CD4-positive, alpha-beta T cell treated with Interleukin-10 for 1 hour (primary cell): Measurements from ENCODE around the gene SORBS2.
"Not testable (repeated sequence)": the region's sequence is repeated elsewhere in the genome, so short reads cannot be mapped to it uniquely, and the experiment has no call there.

ENCODE experiments used
- DNase-seq: peaks from one replicate; pipeline ENCODE4 v3.0.0-alpha.2; 2020

SORBS2 gene

DNA sequence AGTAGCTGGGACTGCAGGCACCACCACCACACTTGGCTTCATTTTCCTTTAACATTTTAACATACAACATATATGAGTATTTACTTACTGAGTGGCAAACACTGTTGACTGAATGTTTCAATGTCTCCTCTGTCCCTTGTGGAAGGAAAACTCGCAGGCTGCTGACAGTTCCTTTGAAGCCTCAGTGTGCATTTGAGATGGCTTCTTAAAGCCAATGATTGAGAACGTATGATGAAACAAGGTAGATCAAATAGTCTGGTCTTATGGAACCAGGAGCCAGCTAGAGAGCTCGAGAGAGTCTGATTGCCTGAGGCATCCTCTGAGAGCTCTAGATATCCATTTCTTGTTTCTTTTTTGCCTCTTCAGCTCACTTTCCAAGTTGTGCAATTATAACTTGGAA, 233.7 kb downstream of the SORBS2 start:
- DNase-seq, result no peak

DNA sequence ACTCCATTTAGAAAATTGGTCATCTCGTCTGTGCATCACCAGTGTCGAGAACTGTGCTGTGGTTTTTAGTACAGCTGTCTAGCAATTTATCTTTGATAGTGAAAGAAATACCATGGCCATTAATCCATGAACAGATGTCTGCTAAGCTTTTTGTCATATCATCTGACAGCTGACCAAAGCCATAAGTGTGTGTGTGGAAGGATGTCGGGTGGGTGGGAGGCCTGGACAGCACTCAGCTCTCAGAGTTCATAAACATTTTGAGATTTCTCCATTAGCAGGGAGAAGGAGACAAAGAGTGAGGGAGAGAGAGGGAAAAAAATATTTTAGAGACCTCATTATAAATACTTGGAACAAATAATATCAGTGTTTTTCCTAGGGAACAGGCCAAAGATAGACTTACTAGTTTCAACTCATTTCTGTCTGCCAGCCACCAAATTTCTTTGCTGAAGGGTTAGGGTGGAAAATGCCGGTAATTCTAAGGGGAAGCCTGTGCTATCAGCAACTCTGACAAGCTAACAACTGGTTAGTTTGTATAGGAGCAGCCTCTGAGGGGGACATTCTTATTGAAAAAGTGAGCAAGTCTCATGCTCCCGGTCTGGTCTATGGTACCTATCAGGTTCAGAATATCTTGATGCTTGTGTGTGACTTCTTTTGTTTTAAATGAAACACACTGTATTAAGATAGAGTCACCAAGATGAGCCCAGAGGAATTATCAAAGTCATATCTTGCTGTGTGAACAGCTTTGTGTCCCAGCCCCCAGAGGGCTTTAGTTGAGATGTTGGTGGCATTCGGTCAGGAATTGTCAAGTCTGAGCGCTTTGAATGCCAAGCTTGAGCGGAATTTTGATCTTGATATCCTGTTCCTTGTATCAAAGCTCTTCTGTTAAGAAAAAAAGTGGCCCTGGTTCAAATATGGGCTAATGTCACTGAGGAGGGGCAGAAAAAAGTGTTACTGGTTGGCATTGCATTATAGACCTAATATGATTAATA, 234.7 kb downstream of the SORBS2 start:
- DNase-seq, result no peak

DNA sequence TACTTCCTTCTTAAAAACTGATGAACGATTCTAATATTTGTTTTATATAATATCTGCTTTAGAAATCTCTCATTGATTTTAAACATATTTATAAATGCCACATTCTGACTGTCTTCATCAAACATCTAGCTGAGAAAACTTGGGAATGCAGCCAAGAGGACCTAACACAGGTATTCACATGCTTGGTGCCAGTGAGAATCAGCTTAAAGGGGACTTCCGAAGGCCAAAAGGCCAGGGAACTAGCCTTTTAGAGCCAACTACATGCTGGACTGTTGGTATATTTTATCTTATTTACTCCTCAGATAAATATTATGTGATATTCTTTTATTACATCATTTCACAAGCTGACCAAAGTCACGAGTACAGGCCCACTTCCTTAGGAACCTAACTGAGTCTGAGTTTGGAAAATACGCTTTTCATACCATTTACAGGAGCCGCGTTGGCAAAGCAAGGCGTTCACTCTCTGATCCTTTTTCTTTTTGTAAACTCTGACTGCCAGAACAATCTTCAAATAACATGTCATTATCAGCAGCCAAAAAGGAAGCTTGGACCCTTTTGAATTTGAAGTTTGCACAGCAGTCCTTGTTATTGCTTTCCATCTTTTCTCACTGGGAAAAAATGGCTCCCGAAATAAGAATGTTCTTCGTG, 235.6 kb downstream of the SORBS2 start:
- DNase-seq, result no peak

DNA sequence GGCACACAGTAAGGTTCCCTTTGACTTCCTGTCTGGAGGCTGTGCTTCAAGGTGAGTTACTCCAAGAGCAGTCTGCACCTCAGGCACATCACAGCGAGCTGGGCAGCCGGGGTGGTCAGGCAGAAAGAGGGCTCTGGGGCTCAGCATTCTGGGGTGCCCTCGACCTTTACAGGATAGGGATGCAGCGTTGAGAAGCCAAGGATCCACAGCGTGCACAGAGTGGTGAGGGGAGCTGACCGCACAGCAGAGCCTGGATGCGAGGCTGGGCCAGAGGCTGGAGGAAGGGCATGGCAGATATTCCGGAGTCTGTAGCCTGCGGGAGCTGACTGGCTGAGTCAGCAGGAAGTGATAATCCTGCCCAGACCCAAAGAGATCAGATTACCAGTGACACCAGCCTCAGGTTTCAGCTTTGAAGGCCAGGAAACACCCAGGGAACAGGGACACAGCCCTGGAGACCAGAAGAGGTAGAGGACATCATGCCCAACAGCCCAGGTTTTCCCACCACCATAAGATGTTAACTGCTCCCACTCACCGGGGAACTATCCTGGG, 238.3 kb downstream of the SORBS2 start:
- no peak for DNase-seq

DNA sequence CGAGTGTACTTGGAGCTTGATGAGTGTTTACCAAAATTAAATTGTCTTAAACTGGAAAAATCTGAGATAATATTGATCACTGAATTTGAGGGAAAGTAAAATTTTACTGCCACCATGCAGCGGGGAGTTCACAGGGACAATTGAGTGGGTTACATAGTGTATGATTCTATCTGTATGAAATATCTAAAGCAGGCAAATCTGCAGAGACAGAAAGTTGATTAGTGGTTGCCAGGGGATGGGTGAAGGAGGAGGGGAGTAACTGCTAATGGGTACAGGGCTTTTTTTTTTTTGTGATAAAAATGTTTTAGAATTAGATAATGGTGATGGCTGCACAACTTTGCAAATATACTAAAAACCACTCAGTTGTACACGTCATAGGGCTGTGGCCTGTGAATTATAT, 241.3 kb downstream of the SORBS2 start:
- no peak for DNase-seq

DNA sequence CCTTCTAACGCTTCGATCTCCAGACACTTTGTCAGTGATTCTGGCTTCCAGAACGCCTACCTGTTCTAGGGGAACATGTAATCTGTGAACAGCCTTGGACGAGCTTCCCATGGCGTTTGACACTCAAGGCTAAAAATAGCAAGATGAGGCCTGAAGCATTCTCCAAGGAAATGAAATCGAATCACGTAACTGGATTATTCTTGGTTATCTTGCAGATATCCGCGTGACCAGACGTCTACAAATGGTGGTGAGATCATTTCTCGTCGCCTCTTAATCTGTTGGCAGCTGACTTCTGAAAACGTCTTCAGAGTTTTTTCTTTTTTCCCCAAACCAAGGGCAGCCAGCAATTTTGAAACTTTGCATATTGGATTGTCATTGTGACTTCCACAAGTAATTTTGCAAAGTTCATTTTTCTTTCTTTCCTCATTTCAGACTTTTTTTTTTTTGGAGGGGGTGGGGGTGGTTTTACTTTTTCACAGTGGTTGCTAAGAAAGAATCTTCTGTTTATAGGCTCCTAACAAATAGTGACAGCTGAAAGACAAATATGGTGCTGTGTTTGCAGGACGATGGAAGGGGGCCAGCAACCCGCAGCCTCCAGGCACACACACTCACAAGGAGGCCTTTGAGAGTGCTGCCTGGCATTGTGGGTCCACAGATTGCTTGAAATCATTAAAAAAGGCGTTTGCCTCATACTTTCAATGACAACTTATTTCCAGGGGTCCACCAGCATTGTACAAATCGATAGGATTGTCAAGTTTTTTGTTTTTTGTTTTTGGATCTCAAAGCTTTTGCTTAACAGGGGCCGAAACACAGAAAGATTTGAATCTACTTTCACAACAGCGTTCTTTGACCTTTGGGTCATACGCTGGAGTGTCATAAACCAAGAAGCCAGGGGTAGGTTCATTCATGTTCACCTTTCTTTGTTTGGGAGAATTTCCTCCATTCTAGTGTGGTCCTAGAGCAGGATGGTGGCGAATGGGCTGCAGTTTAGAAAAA, 244.3 kb downstream of the SORBS2 start:
- DNase-seq, result no peak

DNA sequence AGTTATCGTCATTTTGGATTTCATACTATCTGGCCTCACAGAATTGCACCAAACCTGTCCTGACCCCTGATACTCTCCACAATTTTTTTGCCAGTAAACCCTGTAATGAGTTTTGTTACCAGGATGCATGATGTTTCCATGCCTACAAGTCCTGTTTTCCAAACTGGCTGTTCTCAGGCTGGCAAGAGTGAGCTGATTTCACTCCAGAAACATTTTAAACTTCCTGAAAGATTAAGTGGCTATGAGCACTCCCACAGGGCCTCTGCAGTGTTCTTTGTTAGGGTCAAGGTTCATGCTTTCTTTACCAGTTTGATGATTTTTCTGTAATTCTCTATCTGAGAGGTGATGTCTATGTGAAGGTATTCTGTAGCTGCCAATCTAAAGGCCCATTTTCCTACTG, 245.0 kb downstream of the SORBS2 start:
- no peak for DNase-seq

DNA sequence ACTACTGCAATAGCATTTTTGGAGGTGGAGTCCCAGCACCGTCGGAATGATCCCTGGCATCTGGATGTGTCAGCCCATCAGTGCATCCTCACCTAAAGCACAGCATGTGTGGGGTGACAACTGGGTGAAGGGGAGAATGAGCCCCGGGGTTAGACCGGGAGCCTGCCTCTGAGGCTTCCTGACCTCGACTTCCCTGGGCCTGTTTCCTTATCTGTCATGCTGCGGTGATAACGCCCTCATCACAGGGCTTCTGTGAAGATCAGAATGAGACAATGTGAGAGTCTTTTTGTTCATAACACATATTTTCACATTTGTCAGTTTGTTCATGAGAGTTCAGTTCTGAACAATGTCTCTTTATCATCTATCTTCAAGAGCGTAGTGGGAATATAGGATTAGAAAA, 245.6 kb downstream of the SORBS2 start:
- DNase-seq, result no peak

DNA sequence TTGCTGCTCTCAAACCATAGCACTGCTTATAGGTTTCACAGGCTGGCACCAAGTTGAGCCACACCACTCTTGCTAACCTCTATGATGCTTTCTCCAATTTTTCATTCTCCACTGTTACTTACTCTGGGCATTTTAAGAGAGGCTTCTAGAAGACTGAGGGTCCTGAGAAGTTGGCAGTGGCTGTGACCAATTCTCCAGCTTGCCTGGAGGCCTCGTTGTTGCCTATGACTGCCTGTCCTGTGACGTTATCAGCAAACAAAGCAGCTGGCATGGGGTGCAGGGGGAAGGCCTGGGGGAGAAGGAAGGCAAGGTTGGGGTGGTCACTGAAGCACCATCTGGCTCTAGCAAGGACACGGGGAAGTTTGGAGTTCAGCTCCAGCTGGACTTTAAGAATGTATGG, 246.3 kb downstream of the SORBS2 start:
- no peak for DNase-seq

DNA sequence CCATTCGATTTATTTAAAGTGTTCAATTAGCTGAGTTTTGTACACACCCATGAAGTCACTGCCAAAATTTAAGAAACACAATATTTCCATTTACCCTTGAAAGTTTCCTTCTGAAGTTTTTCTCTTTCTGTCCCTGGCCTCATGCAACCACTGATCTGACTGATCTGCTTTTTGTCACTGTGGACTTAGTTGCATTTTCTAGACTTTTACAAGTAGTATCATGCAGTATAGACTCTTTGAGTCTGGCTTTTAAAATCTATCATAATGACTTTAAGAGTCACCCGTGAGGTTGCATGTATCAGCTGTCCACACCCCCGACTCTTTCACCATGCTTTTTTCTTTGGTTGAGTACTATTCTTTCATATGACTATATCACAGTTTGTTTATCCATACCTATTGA, 247.6 kb downstream of the SORBS2 start:
- DNase-seq, result no peak

DNA sequence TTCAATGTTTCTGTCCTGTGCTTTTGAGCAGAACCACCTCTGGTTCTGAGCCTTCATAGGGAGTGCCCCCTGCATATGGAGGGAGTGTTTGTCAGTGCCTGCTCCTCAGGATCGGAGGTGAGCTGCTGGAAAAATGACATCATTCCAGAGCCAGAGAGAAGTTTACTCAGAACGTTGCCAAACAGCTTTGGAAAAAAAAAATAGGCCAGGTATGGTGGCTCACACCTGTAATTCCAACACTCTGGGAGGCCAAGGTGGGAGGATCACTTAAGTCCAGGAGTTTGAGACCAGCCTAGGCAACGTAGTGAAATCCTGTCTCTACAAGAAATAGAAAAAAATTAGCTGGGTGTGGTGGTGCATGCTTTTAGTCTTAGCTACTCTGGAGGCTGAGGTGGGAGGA, 249.5 kb downstream of the SORBS2 start:
- no peak for DNase-seq

DNA sequence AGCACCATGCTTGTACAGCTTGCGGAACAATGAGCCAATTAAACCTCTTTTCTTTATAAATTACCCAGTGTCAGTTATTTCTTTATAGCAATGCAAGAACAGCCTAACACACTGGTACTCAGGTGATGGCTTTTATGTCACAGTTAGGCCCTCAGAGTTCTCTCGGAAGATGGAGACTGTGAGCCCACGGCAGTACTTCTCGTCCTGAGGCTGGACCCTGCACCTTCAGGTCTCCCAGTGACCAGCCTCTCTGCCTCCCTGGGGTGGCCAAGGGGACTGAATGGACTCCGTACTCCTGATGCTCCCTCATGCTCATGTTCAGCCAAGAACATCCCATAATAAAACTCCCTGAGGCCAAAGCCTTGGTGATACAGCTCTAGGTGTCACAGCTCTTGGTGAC, 251.7 kb downstream of the SORBS2 start:
- no peak for DNase-seq

DNA sequence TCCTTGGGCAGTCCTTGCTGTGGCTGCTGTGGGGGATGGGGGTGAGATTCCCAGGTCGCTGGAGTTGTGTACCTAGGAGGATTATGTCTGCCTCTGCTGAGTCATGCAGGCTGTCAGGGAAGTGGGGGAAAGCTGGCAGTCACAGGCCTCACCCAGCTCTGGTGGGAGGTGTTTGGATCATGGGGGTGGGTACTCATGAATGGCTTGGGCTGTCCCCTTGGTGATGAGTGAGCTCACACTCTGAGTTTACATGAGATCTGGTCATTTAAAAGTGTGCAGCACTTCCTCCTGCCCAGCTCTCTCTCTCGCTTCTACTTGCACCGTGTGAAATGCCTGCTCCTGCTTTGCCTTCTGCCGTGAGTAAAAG, 252.1 kb downstream of the SORBS2 start:
- DNase-seq, result no peak

DNA sequence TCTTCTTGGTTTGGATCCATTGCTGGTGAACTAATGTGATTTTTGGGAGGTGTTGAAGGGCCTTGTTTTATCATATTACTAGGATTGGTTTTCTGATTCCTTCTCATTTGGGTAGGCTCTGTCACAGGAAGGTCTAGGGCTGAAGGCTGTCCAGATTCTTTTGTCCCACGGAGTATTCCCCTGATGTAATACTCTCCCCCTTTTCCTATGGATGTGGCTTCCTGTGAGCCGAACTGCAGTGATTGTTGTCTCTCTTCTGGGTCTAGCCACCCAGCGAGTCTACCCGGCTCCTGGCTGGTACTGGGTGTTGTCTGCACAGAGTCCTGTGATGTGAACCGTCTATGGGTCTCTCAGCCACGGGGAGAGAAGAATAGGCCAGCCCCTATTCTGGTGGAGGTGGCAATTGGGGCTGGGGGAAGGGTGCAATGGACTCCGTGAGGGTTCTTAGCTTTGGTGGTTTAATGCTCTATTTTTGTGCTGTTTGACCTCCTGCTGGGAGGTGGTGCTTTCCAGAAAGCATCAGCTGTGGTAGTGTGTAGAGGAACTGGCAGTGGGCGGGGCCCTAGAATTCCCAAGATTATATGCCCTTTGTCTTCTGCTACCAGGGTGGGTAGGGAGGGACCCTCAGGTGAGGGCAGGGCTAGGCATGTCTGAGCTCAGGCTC, 252.6 kb downstream of the SORBS2 start:
- DNase-seq, result not testable (repeated sequence)

DNA sequence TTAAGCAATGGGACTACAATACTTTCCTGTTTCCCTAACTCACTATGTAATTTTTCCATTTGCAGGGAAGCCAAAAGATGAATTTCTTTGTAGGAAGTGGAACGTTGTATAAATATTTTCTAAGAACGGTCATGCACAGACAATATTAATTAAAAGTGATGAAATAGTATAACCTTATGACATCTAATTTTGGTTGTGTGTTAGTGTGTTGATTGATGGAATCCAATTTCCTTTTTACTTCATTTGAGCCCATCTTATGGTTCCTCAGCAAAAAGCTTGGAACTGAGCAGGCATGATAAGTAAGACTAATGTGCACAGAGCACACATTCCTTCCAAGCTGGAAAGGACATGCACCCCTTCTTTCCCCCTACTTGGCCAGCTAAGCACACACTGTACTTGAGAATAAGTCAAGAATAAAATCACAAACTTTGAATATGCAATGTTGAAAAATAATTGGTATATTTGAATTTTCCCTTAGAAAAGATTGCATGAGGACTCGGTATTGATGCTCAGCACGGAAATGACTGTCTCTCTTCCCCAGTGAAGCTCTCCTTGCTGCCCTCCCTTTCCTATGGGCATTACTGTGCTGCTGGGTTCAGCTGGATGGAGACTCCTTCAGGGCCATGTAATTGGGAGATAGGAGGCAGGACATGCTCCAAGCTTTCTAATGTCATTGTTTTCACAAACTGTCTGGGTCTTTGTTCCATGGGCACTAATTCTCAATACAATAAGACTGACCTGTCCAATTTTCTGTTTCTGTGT, 257.4 kb downstream of the SORBS2 start:
- no peak for DNase-seq

DNA sequence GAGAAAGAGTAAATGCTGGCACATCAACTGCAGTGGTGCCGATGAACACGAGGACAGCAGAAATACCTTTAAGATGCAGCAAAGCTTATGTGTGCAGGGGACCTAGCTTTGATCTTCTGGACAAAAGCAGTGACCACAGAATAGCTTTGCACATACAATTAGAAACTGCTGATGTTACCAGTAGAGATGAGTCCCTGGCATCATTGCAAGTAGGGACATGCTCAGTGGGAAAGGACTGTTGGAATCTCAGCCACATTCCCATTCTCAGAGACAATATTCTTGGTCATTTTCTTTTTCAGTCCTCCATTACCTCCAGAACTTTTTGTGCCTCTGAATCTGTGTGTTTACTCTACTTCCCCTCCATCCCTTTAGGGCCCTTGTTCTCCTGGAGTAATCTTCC, 259.7 kb downstream of the SORBS2 start:
- DNase-seq, result no peak

DNA sequence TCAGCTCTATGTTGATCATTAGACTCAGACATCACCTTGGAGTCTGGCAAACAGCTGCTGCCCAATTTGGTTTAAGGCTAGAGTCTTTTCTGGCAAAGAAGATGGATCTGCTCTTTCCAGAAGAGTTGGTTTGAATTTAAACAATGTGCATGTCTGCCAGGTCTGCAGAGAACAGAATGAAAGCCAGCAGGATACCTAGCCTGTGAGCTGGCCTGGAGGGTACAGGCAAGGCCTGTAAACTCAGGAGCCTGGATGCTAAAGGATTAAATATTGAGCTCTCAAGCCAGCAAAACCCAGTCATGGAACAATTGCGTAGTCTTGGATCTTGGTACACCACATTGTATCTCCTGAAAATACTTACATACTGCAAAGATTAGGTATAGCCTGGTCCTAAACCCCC, 261.1 kb downstream of the SORBS2 start:
- DNase-seq, result no peak

DNA sequence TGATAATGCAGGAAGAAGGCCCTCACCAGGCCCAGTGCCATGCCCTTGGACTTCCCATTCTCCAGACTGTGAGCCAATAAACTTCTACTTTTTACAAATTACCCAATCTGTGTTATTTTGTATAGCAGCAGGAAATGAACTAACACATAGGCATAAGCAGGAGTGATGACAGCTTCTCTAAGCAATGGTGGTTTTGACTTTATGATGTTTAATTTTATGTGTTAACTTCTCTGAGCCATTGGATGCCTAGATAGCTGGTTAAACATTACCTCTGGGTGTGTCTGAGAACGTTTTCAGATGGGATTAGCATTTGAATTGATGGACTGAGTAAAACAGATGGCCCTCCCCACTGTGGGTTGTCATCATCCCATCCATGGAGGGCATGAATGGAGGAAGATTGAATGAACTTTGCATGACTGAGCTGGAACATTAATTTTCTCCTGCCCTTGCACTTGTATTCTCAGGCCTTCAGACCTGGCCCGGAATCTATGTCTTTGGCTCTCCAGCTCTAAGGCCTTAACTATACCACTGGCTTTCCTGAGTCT, 262.8 kb downstream of the SORBS2 start:
- DNase-seq, result no peak

DNA sequence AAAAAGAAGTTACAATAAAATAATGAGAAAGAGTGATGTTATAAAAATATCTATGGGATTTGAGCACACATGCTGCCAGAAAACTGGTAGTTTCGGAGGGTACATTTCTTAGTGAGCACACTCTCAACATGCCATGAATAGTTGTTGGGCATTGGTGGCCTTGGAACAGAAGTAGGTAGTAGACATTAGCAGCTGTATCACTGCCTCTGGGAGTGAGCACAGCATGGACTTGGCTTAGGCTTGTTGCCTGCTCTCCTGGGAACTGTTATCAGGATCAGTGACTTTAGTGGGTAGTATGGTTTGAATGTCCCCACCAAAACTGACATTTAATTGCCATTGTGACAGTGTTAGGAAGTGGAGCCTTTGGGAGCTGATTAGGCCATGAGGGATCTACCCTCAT, 263.4 kb downstream of the SORBS2 start:
- DNase-seq, result no peak

DNA sequence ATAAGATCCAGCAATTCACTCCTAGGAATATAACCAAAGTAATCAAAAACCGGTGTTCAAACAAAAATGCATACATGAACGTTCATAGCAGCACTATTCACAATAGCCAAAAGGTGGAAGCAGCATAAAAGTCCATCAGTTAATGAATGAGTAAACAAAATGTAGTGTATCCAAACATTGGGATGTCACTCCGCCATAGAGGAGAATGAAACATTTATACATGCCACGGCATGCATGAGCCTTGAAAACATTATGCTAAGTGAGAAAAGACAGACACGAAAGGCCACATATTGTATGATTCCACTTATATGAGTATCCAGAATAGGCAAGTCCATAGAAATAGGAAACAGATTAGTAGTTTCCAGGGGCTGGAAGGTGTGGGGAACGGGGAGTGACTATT, 265.7 kb downstream of the SORBS2 start:
- DNase-seq, result no peak

DNA sequence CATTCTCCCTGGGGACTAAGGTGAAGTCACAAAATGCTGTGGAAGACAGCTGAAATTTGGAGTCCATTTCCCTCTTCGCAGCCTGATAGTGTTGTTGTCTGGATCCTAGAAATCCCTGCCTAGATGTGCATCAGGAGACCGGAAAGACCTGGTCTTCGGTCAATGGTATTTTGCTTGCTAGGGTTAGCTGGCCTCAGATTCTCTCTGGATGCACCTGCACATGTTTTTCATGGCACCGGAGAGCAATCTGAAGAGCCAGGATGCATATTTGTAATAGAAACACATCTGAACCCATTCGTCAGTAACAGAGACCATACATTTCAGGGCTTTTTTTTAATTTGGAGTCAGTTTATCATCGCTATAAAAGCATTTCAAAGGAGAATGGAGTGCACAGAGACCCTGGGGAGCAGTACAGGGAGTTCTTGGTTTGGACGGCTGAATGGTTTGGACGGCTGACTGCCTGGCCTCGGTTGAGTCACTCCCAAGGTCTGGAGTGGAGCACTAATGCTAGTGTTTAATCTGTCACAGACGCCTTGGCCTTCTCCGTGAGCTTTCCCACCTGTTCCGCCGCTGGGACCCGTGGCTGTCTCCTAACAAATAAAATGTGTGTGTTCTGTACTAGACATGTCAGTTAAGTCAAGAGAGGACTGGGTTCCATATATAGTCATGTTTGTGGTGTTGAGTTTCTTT, 269.2 kb downstream of the SORBS2 start:
- no peak for DNase-seq
